Measurements from ENCODE around the gene PTGS1. TPM values are rescaled to one million over a fixed set of nuclear protein-coding genes. Genes with fewer than 3 reads are reported as not detected.

The PTGS1 gene
- total RNA-seq, 1 experiment from 2014 or later = 0.69 TPM

- no peak for DNase-seq
- Histone ChIP-seq H3K27me3 (ENCODE audit: control insufficient read depth, insufficient read depth, low read length) (peaks cover 24% of the 10 kb centered on the region), H3K36me3 (replicated peaks; ENCODE audit: control insufficient read depth, insufficient read depth, low read length) (no peaks in the 10 kb centered on the region), H3K4me3 (ENCODE audit: insufficient read depth, low read depth, low read length) (no peak overlapping the region)
These were observed 6.7 kb downstream of the PTGS1 start for GRCh38 chr9:122377241-122378164.

- H3K27me3 ChIP-seq (ENCODE audit: control insufficient read depth, insufficient read depth, low read length) = peaks cover 17% of the 10 kb centered on the region
- no peaks in the 10 kb centered on the region for H3K36me3 ChIP-seq (replicated peaks; ENCODE audit: control insufficient read depth, insufficient read depth, low read length)
- no peak for DNase-seq
- H3K4me3 ChIP-seq (ENCODE audit: insufficient read depth, low read depth, low read length) = no peak overlapping the region
These were observed 7.4 kb downstream of the PTGS1 start for GRCh38 chr9:122378236-122378635.

GRCh38 chr9:122379340-122379739 is 8.5 kb downstream of the PTGS1 start:
- peak; percentile 75 for DNase-seq
- H3K27me3 ChIP-seq (ENCODE audit: control insufficient read depth, insufficient read depth, low read length) = peaks cover 8% of the 10 kb centered on the region
- H3K4me3 ChIP-seq (ENCODE audit: insufficient read depth, low read depth, low read length) = no peak overlapping the region

GRCh38 chr9:122380293-122380692 is 9.5 kb downstream of the PTGS1 start:
- no peak for DNase-seq
- no peak overlapping the region for H3K4me3 ChIP-seq (ENCODE audit: insufficient read depth, low read depth, low read length)
- no peaks in the 10 kb centered on the region for H3K36me3 ChIP-seq (replicated peaks; ENCODE audit: control insufficient read depth, insufficient read depth, low read length)
- H3K27me3 ChIP-seq (ENCODE audit: control insufficient read depth, insufficient read depth, low read length) = peaks cover 3% of the 10 kb centered on the region

More at GRCh38 chr9:122379340-122379739, 8.5 kb downstream of the PTGS1 start:
- no peaks in the 10 kb centered on the region for H3K36me3 ChIP-seq (replicated peaks; ENCODE audit: control insufficient read depth, insufficient read depth, low read length)

- no peaks in the 10 kb centered on the region for H3K36me3 ChIP-seq (replicated peaks; ENCODE audit: control insufficient read depth, insufficient read depth, low read length)
- peaks cover 2% of the 10 kb centered on the region for H3K27me3 ChIP-seq (ENCODE audit: control insufficient read depth, insufficient read depth, low read length)
- no peak for DNase-seq
These were observed 10.6 kb downstream of the PTGS1 start for GRCh38 chr9:122381206-122381950.

GRCh38 chr9:122382901-122383850 is 12.4 kb downstream of the PTGS1 start:
- DNase-seq = no peak
- H3K4me3 ChIP-seq (ENCODE audit: insufficient read depth, low read depth, low read length) = no peak overlapping the region
- no peaks in the 10 kb centered on the region; the same call in 1 of the 2 replicates for H3K27me3 ChIP-seq (ENCODE audit: control insufficient read depth, insufficient read depth, low read length)
- H3K36me3 ChIP-seq (replicated peaks; ENCODE audit: control insufficient read depth, insufficient read depth, low read length) = no peaks in the 10 kb centered on the region

More at GRCh38 chr9:122381206-122381950, 10.6 kb downstream of the PTGS1 start:
- no peak overlapping the region for H3K4me3 ChIP-seq (ENCODE audit: insufficient read depth, low read depth, low read length)

- Histone ChIP-seq H3K4me3 (ENCODE audit: insufficient read depth, low read depth, low read length) (no peak overlapping the region), H3K36me3 (replicated peaks; ENCODE audit: control insufficient read depth, insufficient read depth, low read length) (no peaks in the 10 kb centered on the region), H3K27me3 (ENCODE audit: control insufficient read depth, insufficient read depth, low read length) (no peaks in the 10 kb centered on the region)
- DNase-seq = no peak
These were observed 13.2 kb downstream of the PTGS1 start for GRCh38 chr9:122383992-122384461.

GRCh38 chr9:122386311-122386872 is 15.6 kb downstream of the PTGS1 start:
- Histone ChIP-seq H3K4me3 (ENCODE audit: insufficient read depth, low read depth, low read length) (no peak overlapping the region), H3K27me3 (ENCODE audit: control insufficient read depth, insufficient read depth, low read length) (no peaks in the 10 kb centered on the region), H3K36me3 (replicated peaks; ENCODE audit: control insufficient read depth, insufficient read depth, low read length) (no peaks in the 10 kb centered on the region)
- no peak for DNase-seq

- Histone ChIP-seq H3K27me3 (ENCODE audit: control insufficient read depth, insufficient read depth, low read length) (no peaks in the 10 kb centered on the region), H3K36me3 (replicated peaks; ENCODE audit: control insufficient read depth, insufficient read depth, low read length) (no peaks in the 10 kb centered on the region), H3K4me3 (ENCODE audit: insufficient read depth, low read depth, low read length) (no peak overlapping the region)
- DNase-seq = no peak
These were observed 16.7 kb downstream of the PTGS1 start for GRCh38 chr9:122387536-122387935.

GRCh38 chr9:122389195-122389594 is 18.4 kb downstream of the PTGS1 start:
- Histone ChIP-seq H3K36me3 (replicated peaks; ENCODE audit: control insufficient read depth, insufficient read depth, low read length) (no peaks in the 10 kb centered on the region), H3K27me3 (ENCODE audit: control insufficient read depth, insufficient read depth, low read length) (no peaks in the 10 kb centered on the region), H3K4me3 (ENCODE audit: insufficient read depth, low read depth, low read length) (no peak overlapping the region)
- no peak for DNase-seq

GRCh38 chr9:122389799-122390481 is 19.1 kb downstream of the PTGS1 start:
- Histone ChIP-seq H3K4me3 (ENCODE audit: insufficient read depth, low read depth, low read length) (no peak overlapping the region), H3K27me3 (ENCODE audit: control insufficient read depth, insufficient read depth, low read length) (no peaks in the 10 kb centered on the region), H3K36me3 (replicated peaks; ENCODE audit: control insufficient read depth, insufficient read depth, low read length) (no peaks in the 10 kb centered on the region)
- peak; percentile 30 for DNase-seq

GRCh38 chr9:122392284-122392683 is 21.5 kb downstream of the PTGS1 start:
- H3K4me3 ChIP-seq (ENCODE audit: insufficient read depth, low read depth, low read length) = no peak overlapping the region
- H3K36me3 ChIP-seq (replicated peaks; ENCODE audit: control insufficient read depth, insufficient read depth, low read length) = no peaks in the 10 kb centered on the region
- DNase-seq = no peak
- H3K27me3 ChIP-seq (ENCODE audit: control insufficient read depth, insufficient read depth, low read length) = no peaks in the 10 kb centered on the region

GRCh38 chr9:122392714-122393113 is 21.9 kb downstream of the PTGS1 start:
- Histone ChIP-seq H3K4me3 (ENCODE audit: insufficient read depth, low read depth, low read length) (no peak overlapping the region), H3K27me3 (ENCODE audit: control insufficient read depth, insufficient read depth, low read length) (no peaks in the 10 kb centered on the region), H3K36me3 (replicated peaks; ENCODE audit: control insufficient read depth, insufficient read depth, low read length) (no peaks in the 10 kb centered on the region)
- DNase-seq = no peak
